ENCODE results near the gene ADAMTS16. TPM values are rescaled to one million over a fixed set of nuclear protein-coding genes. Genes with fewer than 3 reads are reported as not detected.

The ADAMTS16 gene
- total RNA-seq, 1 experiment from 2014 or later: not detected

DNA sequence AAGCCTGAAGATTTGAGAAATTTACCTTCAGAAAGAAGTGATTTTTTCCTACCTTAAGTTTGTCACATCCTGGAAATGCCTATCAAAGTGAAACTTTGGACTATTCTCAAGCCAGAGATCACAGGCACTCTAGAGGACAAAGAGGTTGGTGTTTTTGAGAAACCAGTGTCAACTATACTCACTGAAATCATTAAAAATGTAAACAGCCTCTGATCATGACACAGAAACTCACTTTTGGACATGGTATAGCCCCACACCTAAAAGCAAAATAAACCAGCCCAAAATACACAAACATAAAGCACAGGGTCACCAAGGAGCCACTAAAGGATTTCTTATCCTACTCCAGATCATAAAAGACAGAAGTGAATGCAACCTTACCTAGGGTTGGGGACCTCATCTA lies 216.6 kb downstream of the ADAMTS16 start:
- Histone ChIP-seq H3K4me2 (ENCODE audit: low read depth, low read length, poor library complexity, severe bottlenecking) (no peak overlapping the region), H3K4me3 (ENCODE audit: low read length) (no peak overlapping the region), H3K4me1 (ENCODE audit: low read length) (no peaks in the 10 kb centered on the region), H3K36me3 (ENCODE audit: insufficient read depth, low read length) (no peaks in the 10 kb centered on the region), H4K20me1 (ENCODE audit: insufficient read depth, low read depth, low read length) (no peaks in the 10 kb centered on the region), H3K79me2 (ENCODE audit: low read length) (no peaks in the 10 kb centered on the region), H3K27me3 (ENCODE audit: low read length) (no peaks in the 10 kb centered on the region), H3K27ac (ENCODE audit: low read length) (no peak overlapping the region), H3K9me3 (ENCODE audit: low read length) (no peaks in the 10 kb centered on the region), H3K9ac (ENCODE audit: low read length) (no peak overlapping the region), H3K9me2 (replicated peaks; ENCODE audit: insufficient read depth, low read length) (no peaks in the 10 kb centered on the region), H2AFZ (ENCODE audit: low read length) (no peak overlapping the region)
- no peak for DNase-seq

GRCh38 chr5:5359618-5360017 lies 219.5 kb downstream of the ADAMTS16 start:
- Histone ChIP-seq H4K20me1 (ENCODE audit: insufficient read depth, low read depth, low read length) (no peaks in the 10 kb centered on the region), H3K9me3 (ENCODE audit: low read length) (no peaks in the 10 kb centered on the region), H3K36me3 (ENCODE audit: insufficient read depth, low read length) (no peaks in the 10 kb centered on the region), H3K4me3 (ENCODE audit: low read length) (no peak overlapping the region), H3K27me3 (ENCODE audit: low read length) (no peaks in the 10 kb centered on the region), H3K79me2 (ENCODE audit: low read length) (no peaks in the 10 kb centered on the region), H3K4me1 (ENCODE audit: low read length) (no peaks in the 10 kb centered on the region), H3K9ac (ENCODE audit: low read length) (no peak overlapping the region), H3K9me2 (replicated peaks; ENCODE audit: insufficient read depth, low read length) (no peaks in the 10 kb centered on the region), H2AFZ (ENCODE audit: low read length) (no peak overlapping the region), H3K4me2 (ENCODE audit: low read depth, low read length, poor library complexity, severe bottlenecking) (no peak overlapping the region), H3K27ac (ENCODE audit: low read length) (no peak overlapping the region)
- DNase-seq: no peak

- Histone ChIP-seq H3K36me3 (ENCODE audit: insufficient read depth, low read length) (no peaks in the 10 kb centered on the region), H4K20me1 (ENCODE audit: insufficient read depth, low read depth, low read length) (no peaks in the 10 kb centered on the region), H3K9ac (ENCODE audit: low read length) (no peak overlapping the region), H3K4me1 (ENCODE audit: low read length) (no peaks in the 10 kb centered on the region), H3K79me2 (ENCODE audit: low read length) (no peaks in the 10 kb centered on the region), H3K9me3 (ENCODE audit: low read length) (no peaks in the 10 kb centered on the region), H3K4me3 (ENCODE audit: low read length) (no peak overlapping the region), H3K9me2 (replicated peaks; ENCODE audit: insufficient read depth, low read length) (no peaks in the 10 kb centered on the region), H3K27me3 (ENCODE audit: low read length) (no peaks in the 10 kb centered on the region), H3K4me2 (ENCODE audit: low read depth, low read length, poor library complexity, severe bottlenecking) (no peak overlapping the region), H3K27ac (ENCODE audit: low read length) (no peak overlapping the region), H2AFZ (ENCODE audit: low read length) (no peak overlapping the region)
- no peak for DNase-seq
Measured at GRCh38 chr5:5360363-5360940, 220.3 kb downstream of the ADAMTS16 start.

DNA sequence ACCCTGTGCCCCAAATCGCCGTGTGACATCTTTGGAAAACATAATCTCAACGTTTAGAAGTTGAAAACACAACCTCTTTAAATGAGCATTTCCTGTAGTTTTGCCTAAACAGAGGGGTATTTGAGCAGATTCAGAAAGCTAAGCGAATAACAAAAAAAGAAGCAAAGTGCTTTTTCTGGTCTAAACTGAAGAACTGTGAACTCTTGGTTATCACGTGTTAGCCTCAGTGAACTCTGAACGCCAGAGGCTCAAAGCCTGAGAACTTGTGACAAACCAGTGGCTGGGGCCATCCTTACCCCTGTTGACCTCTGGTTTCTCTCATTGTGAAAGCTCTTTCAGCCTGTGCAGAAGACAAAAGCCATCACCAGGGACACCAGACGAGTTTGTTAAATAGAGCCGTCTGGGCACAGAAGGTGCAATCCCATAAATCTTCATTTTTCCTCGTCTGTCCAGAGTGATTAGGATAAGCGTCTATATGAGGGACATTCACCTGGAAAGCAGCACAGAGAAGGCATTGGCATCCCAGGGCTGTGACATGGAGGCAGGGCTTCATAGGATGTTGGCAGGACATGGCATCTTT lies 220.9 kb downstream of the ADAMTS16 start:
- H3K27me3 ChIP-seq (ENCODE audit: low read length): no peaks in the 10 kb centered on the region
- no peak overlapping the region for H2AFZ ChIP-seq (ENCODE audit: low read length)
- H3K4me2 ChIP-seq (ENCODE audit: low read depth, low read length, poor library complexity, severe bottlenecking): no peak overlapping the region
- no peaks in the 10 kb centered on the region for H3K36me3 ChIP-seq (ENCODE audit: insufficient read depth, low read length)
- no peak overlapping the region for H3K27ac ChIP-seq (ENCODE audit: low read length)
- no peak for DNase-seq
- H4K20me1 ChIP-seq (ENCODE audit: insufficient read depth, low read depth, low read length): no peaks in the 10 kb centered on the region
- H3K4me3 ChIP-seq (ENCODE audit: low read length): no peak overlapping the region
- no peaks in the 10 kb centered on the region for H3K79me2 ChIP-seq (ENCODE audit: low read length)
- no peak overlapping the region for H3K9ac ChIP-seq (ENCODE audit: low read length)
- H3K9me2 ChIP-seq (replicated peaks; ENCODE audit: insufficient read depth, low read length): no peaks in the 10 kb centered on the region
- no peaks in the 10 kb centered on the region for H3K9me3 ChIP-seq (ENCODE audit: low read length)
- H3K4me1 ChIP-seq (ENCODE audit: low read length): no peaks in the 10 kb centered on the region

- DNase-seq: no peak
Measured at GRCh38 chr5:5363045-5363444, 222.9 kb downstream of the ADAMTS16 start.

DNA sequence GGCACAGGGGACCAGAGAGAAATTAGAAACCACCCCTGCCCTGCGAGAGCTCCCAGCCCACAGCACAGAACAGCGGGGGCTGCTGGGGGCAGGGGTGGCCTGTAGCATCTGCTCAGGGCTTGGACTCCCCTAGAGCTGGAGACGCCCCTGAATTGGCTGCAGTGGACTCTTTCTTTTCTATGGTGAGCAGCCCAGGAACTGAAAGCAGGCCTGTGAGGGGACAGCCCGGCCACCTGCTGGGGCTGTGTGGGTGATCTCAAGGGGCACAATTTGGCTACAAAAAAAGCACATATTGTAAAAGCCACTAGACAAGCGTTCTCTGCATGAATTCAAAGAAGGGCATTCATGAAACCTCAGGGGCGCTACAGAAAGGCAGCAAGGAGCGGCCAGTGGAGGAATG lies 224.8 kb downstream of the ADAMTS16 start:
- no peak overlapping the region for H3K9ac ChIP-seq (ENCODE audit: low read length)
- no peaks in the 10 kb centered on the region for H3K9me2 ChIP-seq (replicated peaks; ENCODE audit: insufficient read depth, low read length)
- H3K9me3 ChIP-seq (ENCODE audit: low read length): no peaks in the 10 kb centered on the region
- no peaks in the 10 kb centered on the region for H3K4me1 ChIP-seq (ENCODE audit: low read length)
- no peak overlapping the region for H2AFZ ChIP-seq (ENCODE audit: low read length)
- no peak overlapping the region for H3K4me3 ChIP-seq (ENCODE audit: low read length)
- no peak for DNase-seq
- no peak overlapping the region for H3K27ac ChIP-seq (ENCODE audit: low read length)
- no peaks in the 10 kb centered on the region for H3K36me3 ChIP-seq (ENCODE audit: insufficient read depth, low read length)
- H3K79me2 ChIP-seq (ENCODE audit: low read length): no peaks in the 10 kb centered on the region
- no peaks in the 10 kb centered on the region for H3K27me3 ChIP-seq (ENCODE audit: low read length)
- no peak overlapping the region for H3K4me2 ChIP-seq (ENCODE audit: low read depth, low read length, poor library complexity, severe bottlenecking)
- H4K20me1 ChIP-seq (ENCODE audit: insufficient read depth, low read depth, low read length): no peaks in the 10 kb centered on the region

More at GRCh38 chr5:5363045-5363444, 222.9 kb downstream of the ADAMTS16 start:
- Histone ChIP-seq H3K9ac (ENCODE audit: low read length) (no peak overlapping the region), H3K36me3 (ENCODE audit: insufficient read depth, low read length) (no peaks in the 10 kb centered on the region), H3K27me3 (ENCODE audit: low read length) (no peaks in the 10 kb centered on the region), H3K9me3 (ENCODE audit: low read length) (no peaks in the 10 kb centered on the region), H3K27ac (ENCODE audit: low read length) (no peak overlapping the region), H3K4me2 (ENCODE audit: low read depth, low read length, poor library complexity, severe bottlenecking) (no peak overlapping the region), H3K4me1 (ENCODE audit: low read length) (no peaks in the 10 kb centered on the region), H4K20me1 (ENCODE audit: insufficient read depth, low read depth, low read length) (no peaks in the 10 kb centered on the region), H3K79me2 (ENCODE audit: low read length) (no peaks in the 10 kb centered on the region), H3K4me3 (ENCODE audit: low read length) (no peak overlapping the region), H2AFZ (ENCODE audit: low read length) (no peak overlapping the region), H3K9me2 (replicated peaks; ENCODE audit: insufficient read depth, low read length) (no peaks in the 10 kb centered on the region)

- Histone ChIP-seq H3K27ac (ENCODE audit: low read length) (no peak overlapping the region), H2AFZ (ENCODE audit: low read length) (no peak overlapping the region), H3K4me1 (ENCODE audit: low read length) (no peaks in the 10 kb centered on the region), H4K20me1 (ENCODE audit: insufficient read depth, low read depth, low read length) (no peaks in the 10 kb centered on the region), H3K36me3 (ENCODE audit: insufficient read depth, low read length) (no peaks in the 10 kb centered on the region), H3K4me2 (ENCODE audit: low read depth, low read length, poor library complexity, severe bottlenecking) (no peak overlapping the region), H3K9me2 (replicated peaks; ENCODE audit: insufficient read depth, low read length) (no peaks in the 10 kb centered on the region), H3K9me3 (ENCODE audit: low read length) (no peaks in the 10 kb centered on the region), H3K27me3 (ENCODE audit: low read length) (no peaks in the 10 kb centered on the region), H3K9ac (ENCODE audit: low read length) (no peak overlapping the region), H3K4me3 (ENCODE audit: low read length) (no peak overlapping the region), H3K79me2 (ENCODE audit: low read length) (no peaks in the 10 kb centered on the region)
- DNase-seq: no peak
Measured at GRCh38 chr5:5367739-5368138, 227.6 kb downstream of the ADAMTS16 start.

GRCh38 chr5:5369051-5369605 lies 229.0 kb downstream of the ADAMTS16 start:
- H2AFZ ChIP-seq (ENCODE audit: low read length): no peak overlapping the region
- no peaks in the 10 kb centered on the region for H3K79me2 ChIP-seq (ENCODE audit: low read length)
- DNase-seq: no peak
- H3K27ac ChIP-seq (ENCODE audit: low read length): no peak overlapping the region
- no peaks in the 10 kb centered on the region for H3K36me3 ChIP-seq (ENCODE audit: insufficient read depth, low read length)
- no peaks in the 10 kb centered on the region for H3K27me3 ChIP-seq (ENCODE audit: low read length)
- no peaks in the 10 kb centered on the region for H4K20me1 ChIP-seq (ENCODE audit: insufficient read depth, low read depth, low read length)
- no peak overlapping the region for H3K4me3 ChIP-seq (ENCODE audit: low read length)
- no peak overlapping the region for H3K4me2 ChIP-seq (ENCODE audit: low read depth, low read length, poor library complexity, severe bottlenecking)
- no peaks in the 10 kb centered on the region for H3K9me2 ChIP-seq (replicated peaks; ENCODE audit: insufficient read depth, low read length)
- no peak overlapping the region for H3K9ac ChIP-seq (ENCODE audit: low read length)
- H3K9me3 ChIP-seq (ENCODE audit: low read length): no peaks in the 10 kb centered on the region
- no peaks in the 10 kb centered on the region for H3K4me1 ChIP-seq (ENCODE audit: low read length)
